ENCODE results near the gene TGFBR2.
"Not testable (repeated sequence)": the region's sequence is repeated elsewhere in the genome, so short reads cannot be mapped to it uniquely, and the experiment has no call there.

The TGFBR2 gene

GRCh38 chr3:30664459-30664858 is 58.1 kb downstream of the TGFBR2 start:
- H3K27ac ChIP-seq, result no peak overlapping the region
- no peak overlapping the region for H3K4me3 ChIP-seq (ENCODE audit: low read depth, low read length)
- no peak for TF ChIP-seq CTCF (IDR thresholded peaks at IDR 0.05; ENCODE audit: low read depth, low read length)
- no peak for DNase-seq
- H3K9me3 ChIP-seq (ENCODE audit: severe bottlenecking), result no peaks in the 10 kb centered on the region
- no peaks in the 10 kb centered on the region for H3K27me3 ChIP-seq (ENCODE audit: insufficient read depth, low read depth, severe bottlenecking)
- H3K36me3 ChIP-seq, result no peaks in the 10 kb centered on the region

DNA sequence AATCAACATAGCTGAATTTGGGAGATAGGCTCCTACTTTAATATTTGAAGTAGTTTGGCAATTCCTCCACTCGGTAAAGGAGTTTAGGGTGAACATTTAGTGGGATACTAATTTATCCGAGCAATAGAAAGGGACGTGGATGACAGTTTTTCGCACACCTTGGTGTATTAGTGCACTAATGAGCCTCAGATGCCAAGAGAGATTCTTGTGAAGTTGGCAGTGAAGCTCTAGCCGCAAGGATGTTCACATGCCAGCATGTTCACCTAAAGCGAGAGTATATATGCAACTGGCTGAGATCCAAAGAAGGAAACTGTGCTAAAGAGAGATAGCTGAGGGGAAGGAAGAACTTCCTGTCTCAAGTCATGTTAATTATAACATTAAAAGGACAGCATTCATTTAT is 58.5 kb downstream of the TGFBR2 start:
- H3K4me3 ChIP-seq (ENCODE audit: low read depth, low read length), result no peak overlapping the region
- no peaks in the 10 kb centered on the region for H3K27me3 ChIP-seq (ENCODE audit: insufficient read depth, low read depth, severe bottlenecking)
- peaks cover 2% of the 10 kb centered on the region for H3K9me3 ChIP-seq (ENCODE audit: severe bottlenecking)
- H3K27ac ChIP-seq, result no peak overlapping the region
- TF ChIP-seq CTCF (IDR thresholded peaks at IDR 0.05; ENCODE audit: low read depth, low read length), result no peak
- DNase-seq, result no peak
- no peaks in the 10 kb centered on the region for H3K36me3 ChIP-seq

- Histone ChIP-seq H3K27me3 (ENCODE audit: insufficient read depth, low read depth, severe bottlenecking) (no peaks in the 10 kb centered on the region), H3K4me3 (ENCODE audit: low read depth, low read length) (no peak overlapping the region), H3K9me3 (ENCODE audit: severe bottlenecking) (peaks cover 5% of the 10 kb centered on the region), H3K27ac (no peak overlapping the region), H3K36me3 (no peaks in the 10 kb centered on the region)
- DNase-seq, result no peak
- no peak for TF ChIP-seq CTCF (IDR thresholded peaks at IDR 0.05; ENCODE audit: low read depth, low read length)
Measured at GRCh38 chr3:30665539-30665938, 59.1 kb downstream of the TGFBR2 start.

- H3K4me3 ChIP-seq (ENCODE audit: low read depth, low read length), result no peak overlapping the region
- no peaks in the 10 kb centered on the region for H3K27me3 ChIP-seq (ENCODE audit: insufficient read depth, low read depth, severe bottlenecking)
- DNase-seq, result no peak
- no peak overlapping the region for H3K27ac ChIP-seq
- no peak for TF ChIP-seq CTCF (IDR thresholded peaks at IDR 0.05; ENCODE audit: low read depth, low read length)
- H3K36me3 ChIP-seq, result no peaks in the 10 kb centered on the region
- peaks cover 5% of the 10 kb centered on the region for H3K9me3 ChIP-seq (ENCODE audit: severe bottlenecking)
Measured at GRCh38 chr3:30666572-30667279, 60.3 kb downstream of the TGFBR2 start.

DNA sequence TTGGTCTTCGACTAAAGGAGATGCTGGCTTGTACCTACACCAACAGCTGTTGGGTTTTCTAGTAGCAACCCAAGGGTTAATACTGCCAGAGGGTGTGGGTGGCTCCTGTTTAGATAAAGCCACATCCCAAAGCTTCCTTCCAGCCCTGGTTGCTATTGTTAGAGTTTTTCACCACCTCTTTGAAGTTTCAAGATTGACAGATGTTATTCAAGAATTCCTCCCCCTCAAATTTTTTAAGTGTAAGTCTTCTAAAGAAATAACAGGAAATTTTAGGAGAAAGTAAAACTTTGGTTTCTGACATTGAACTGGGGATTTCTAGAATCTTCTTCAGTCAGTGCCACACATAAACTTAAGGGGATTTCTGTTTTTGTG is 60.9 kb downstream of the TGFBR2 start:
- Histone ChIP-seq H3K27me3 (ENCODE audit: insufficient read depth, low read depth, severe bottlenecking) (no peaks in the 10 kb centered on the region), H3K27ac (no peak overlapping the region), H3K36me3 (no peaks in the 10 kb centered on the region), H3K9me3 (ENCODE audit: severe bottlenecking) (peaks cover 5% of the 10 kb centered on the region), H3K4me3 (ENCODE audit: low read depth, low read length) (no peak overlapping the region)
- no peak for TF ChIP-seq CTCF (IDR thresholded peaks at IDR 0.05; ENCODE audit: low read depth, low read length)
- DNase-seq, result no peak

- DNase-seq, result no peak
- no peak overlapping the region for H3K27ac ChIP-seq
- H3K27me3 ChIP-seq (ENCODE audit: insufficient read depth, low read depth, severe bottlenecking), result no peaks in the 10 kb centered on the region
- H3K36me3 ChIP-seq, result no peaks in the 10 kb centered on the region
- H3K9me3 ChIP-seq (ENCODE audit: severe bottlenecking), result peaks cover 5% of the 10 kb centered on the region
- H3K4me3 ChIP-seq (ENCODE audit: low read depth, low read length), result no peak overlapping the region
- TF ChIP-seq CTCF (IDR thresholded peaks at IDR 0.05; ENCODE audit: low read depth, low read length), result no peak
Measured at GRCh38 chr3:30668051-30668609, 61.7 kb downstream of the TGFBR2 start.

DNA sequence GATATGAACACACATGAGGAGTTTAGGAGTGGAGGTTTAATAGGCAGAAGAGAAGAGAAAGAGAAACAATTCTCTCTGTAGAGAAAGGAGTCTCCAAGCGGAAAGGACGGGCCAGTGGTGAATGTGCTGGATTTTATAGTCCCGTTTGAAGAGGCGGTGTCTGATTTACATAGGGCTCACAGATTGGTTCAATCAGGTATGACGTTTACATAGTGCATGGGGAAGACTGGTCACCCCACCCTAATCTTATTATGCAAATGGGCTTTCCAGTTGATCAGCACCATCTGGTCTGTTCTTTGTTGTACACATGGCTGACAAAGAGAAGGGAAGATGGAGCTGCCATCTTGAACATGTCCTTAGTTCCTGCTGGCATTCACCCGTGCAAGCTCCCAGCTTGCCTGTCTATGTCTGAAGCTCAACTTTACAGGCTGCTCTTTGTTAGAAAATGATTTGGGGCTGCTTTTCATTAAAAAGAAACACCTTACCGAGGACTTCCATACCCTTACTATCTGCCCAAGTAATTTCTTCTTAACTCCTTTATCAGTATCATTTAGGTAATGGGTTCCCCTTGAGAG is 63.0 kb downstream of the TGFBR2 start:
- H3K27ac ChIP-seq, result peak overlapping the region; percentile 42; the same call in 1 of the 2 replicates
- H3K36me3 ChIP-seq, result not testable (repeated sequence)
- DNase-seq, result peak; percentile 24

More for the DNA sequence above, 63.0 kb downstream of the TGFBR2 start:
- H3K9me3 ChIP-seq (ENCODE audit: severe bottlenecking); H3K4me3 ChIP-seq (ENCODE audit: low read depth, low read length); H3K27me3 ChIP-seq (ENCODE audit: insufficient read depth, low read depth, severe bottlenecking): not testable (repeated sequence)

Measured in WERI-Rb-1 (cell line).